Naive thymus-derived CD4-positive, alpha-beta T cell (primary cell): Measurements from ENCODE around the gene TMEM120B. TPM values are rescaled to one million over a fixed set of nuclear protein-coding genes. Genes with fewer than 3 reads are reported as not detected.

Experiments
- ATAC-seq: fragments of 150-1000 bp; cut with Tn5 transposase; 2 replicates; pipeline ENCODE4 v1.10.0; 2021; ENCODE audit warnings: mild to moderate bottlenecking, moderate library complexity
- CTCF ChIA-PET: fragments of 350-600 bp; sonication (Branson Sonifier 250); formaldehyde crosslinking; loops from one replicate; lab custom pipeline; 2021; ENCODE audit warnings: antibody characterized with exemption; lab: Charles Lee
- POLR2A ChIA-PET: fragments of 350-600 bp; sonication (Branson Sonifier 250); formaldehyde crosslinking; loops from one replicate; lab custom pipeline; 2021; ENCODE audit warnings: antibody characterized with exemption, inconsistent platforms; lab: Charles Lee
- DNase-seq, 9 donors: peaks; one replicate each; pipeline versions ENCODE4 v3.0.0 to v3.0.0-alpha.2; 2020 to 2022; ENCODE audit warnings: mixed read lengths in 1 of 9
- H3K27ac ChIP-seq: one replicate; pipeline ENCODE4 v1.7.0; 2013; ENCODE audit warnings: mild to moderate bottlenecking, low read depth, low read length, moderate library complexity
- H3K27me3 ChIP-seq, 2 donors: one replicate each; pipeline ENCODE4 v1.7.0; 2013; ENCODE audit warnings: low read length in 2 of 2, mild to moderate bottlenecking in 2 of 2, moderate library complexity in 2 of 2; ENCODE audit not compliant: control insufficient read depth in 2 of 2, insufficient read depth in 2 of 2
- H3K36me3 ChIP-seq, 3 experiments: 1 replicate in 2 of 3; 2 replicates in 1 of 3; pipeline ENCODE4 v1.7.0; 2013; ENCODE audit warnings: low read length in 3 of 3, mild to moderate bottlenecking in 3 of 3, moderate library complexity in 1 of 3; ENCODE audit not compliant: insufficient read depth in 3 of 3, control insufficient read depth in 2 of 3
- H3K4me1 ChIP-seq, 2 donors: one replicate each; pipeline ENCODE4 v1.7.0; 2013; ENCODE audit warnings: low read length in 2 of 2, mild to moderate bottlenecking in 2 of 2, moderate library complexity in 1 of 2; ENCODE audit not compliant: control insufficient read depth in 2 of 2, insufficient read depth in 2 of 2
- H3K4me3 ChIP-seq: 2 replicates; pipeline ENCODE4 v1.7.0; 2013; ENCODE audit warnings: mild to moderate bottlenecking, low read length
- H3K9me3 ChIP-seq, 3 experiments: 1 replicate in 2 of 3; 2 replicates in 1 of 3; pipeline ENCODE4 v1.7.0; 2013; ENCODE audit warnings: low read length in 3 of 3; ENCODE audit not compliant: control insufficient read depth in 2 of 3
- H3K27ac Mint-ChIP-seq, 9 donors: one replicate each; pipeline ENCODE4 v1.8.0; 2020 to 2022; ENCODE audit warnings: mixed read lengths in 9 of 9, mild to moderate bottlenecking in 8 of 9, moderate library complexity in 5 of 9, inconsistent platforms in 2 of 9
- H3K27me3 Mint-ChIP-seq, 5 donors: one replicate each; pipeline ENCODE4 v1.8.0; 2021 to 2022; ENCODE audit warnings: mixed read lengths in 5 of 5, mild to moderate bottlenecking in 1 of 5
- H3K36me3 Mint-ChIP-seq, 5 donors: one replicate each; pipeline ENCODE4 v1.8.0; 2020 to 2022; ENCODE audit warnings: mixed read lengths in 5 of 5, mild to moderate bottlenecking in 3 of 5, inconsistent platforms in 1 of 5
- H3K4me1 Mint-ChIP-seq, 7 donors: one replicate each; pipeline ENCODE4 v1.8.0; 2020 to 2022; ENCODE audit warnings: mixed read lengths in 7 of 7, mild to moderate bottlenecking in 3 of 7, inconsistent platforms in 1 of 7
- H3K4me3 Mint-ChIP-seq, 10 donors: one replicate each; pipeline ENCODE4 v1.8.0; 2020 to 2022; ENCODE audit warnings: mild to moderate bottlenecking in 10 of 10, mixed read lengths in 10 of 10, moderate library complexity in 6 of 10, inconsistent platforms in 2 of 10
- H3K9me3 Mint-ChIP-seq, 11 donors: one replicate each; pipeline ENCODE4 v1.8.0; 2020 to 2022; ENCODE audit warnings: mixed read lengths in 11 of 11, mild to moderate bottlenecking in 4 of 11, inconsistent platforms in 1 of 11, moderate library complexity in 1 of 11
- intact Hi-C, 2 donors: fragments of 100-400 bp; cut with micrococcal nuclease; formaldehyde crosslinking; loops; one replicate each; pipeline ENCODE4 v1.15.1; 2023
- polyA plus RNA-seq, 2 donors: library from polyadenylated mRNA; unstranded; fragments of 300-500 nt; fragmentation: Illumina TruSeq; gene quantifications; one replicate each; pipeline ENCODE4 v1.2.3, GENCODE V29; 2021
- total RNA-seq, 6 experiments: library from RNA in 5 of 6; stranded (reverse) in 5 of 6; gene quantifications; 1 replicate in 5 of 6; 2 replicates in 1 of 6; pipeline ENCODE4 v1.2.3 and lab custom pipeline; 2021 to 2026

TMEM120B gene
- total and polyA plus RNA-seq, 7 experiments from 2014 or later, result 1.3 to 14.3 (median 8.9) TPM

GRCh38 chr12:121799156-121799841 is 86.7 kb downstream of the TMEM120B start:
- H3K9me3 Mint-ChIP-seq, result peaks cover 0 to 14% (median 0%) of the 10 kb centered on the region in 11 donors
- H3K4me3 Mint-ChIP-seq, result peak overlapping the region; percentile 83 to 92 (median 88)
- peaks cover 11 to 23% (median 17%) of the 10 kb centered on the region in 5 donors for H3K36me3 Mint-ChIP-seq
- Histone ChIP-seq H3K9me3 (no peaks in the 10 kb centered on the region), H3K27ac (peak overlapping the region; percentile 96), H3K36me3 (peaks cover 0 to 49% (median 0%) of the 10 kb centered on the region in 3 experiments), H3K4me3 (peak overlapping the region; percentile 73), H3K27me3 (no peaks in the 10 kb centered on the region), H3K4me1 (peaks cover 24 to 32% of the 10 kb centered on the region in 2 donors)
- peaks cover 30 to 46% (median 37%) of the 10 kb centered on the region in 7 donors for H3K4me1 Mint-ChIP-seq
- intact Hi-C loops, result no loop called here
- no peaks in the 10 kb centered on the region for H3K27me3 Mint-ChIP-seq
- peak in 8 of 9 donors; percentile 64 to 74 (median 69) for DNase-seq
- peak overlapping the region; percentile 83 to 98 (median 89) for H3K27ac Mint-ChIP-seq
- POLR2A ChIA-PET, result interaction anchor here (1.0 to 33.4 kb wide), 7 partner anchors 1 to 302 kb away, joined by 4 to 1941 read pairs (median 40); partner anchors contain the start of genes PSMD9, RHOF, SETD1B and TMEM120B
- CTCF ChIA-PET, result interaction anchor here (0.6 to 14.9 kb wide), 5 partner anchors 8 to 766 kb away, joined by 3 to 609 read pairs (median 5); partner anchors contain the start of gene SETD1B
- ATAC-seq, result peak; percentile 15

- Histone ChIP-seq H3K36me3 (peaks cover 0 to 56% (median 0%) of the 10 kb centered on the region in 3 experiments), H3K4me3 (peak overlapping the region; percentile 73), H3K4me1 (peaks cover 17 to 24% of the 10 kb centered on the region in 2 donors), H3K27me3 (no peaks in the 10 kb centered on the region), H3K27ac (peak overlapping the region; percentile 96), H3K9me3 (no peaks in the 10 kb centered on the region)
- Mint-ChIP-seq H3K27me3 (no peaks in the 10 kb centered on the region), H3K9me3 (peaks cover 0 to 12% (median 0%) of the 10 kb centered on the region in 11 donors), H3K4me1 (peaks cover 23 to 39% (median 29%) of the 10 kb centered on the region in 7 donors), H3K36me3 (peaks cover 11 to 23% (median 17%) of the 10 kb centered on the region in 5 donors), H3K4me3 (peak overlapping the region; percentile 83 to 92 (median 88)), H3K27ac (peak overlapping the region; percentile 83 to 95 (median 89))
- peak in 8 of 9 donors; percentile 51 to 89 (median 58) for DNase-seq
- intact Hi-C loops, result loop anchor here in 1 of 2 donors (5.0 to 10.0 kb wide), 2 partner anchors 218 to 425 kb away; partner anchors contain the start of genes DIABLO and KDM2B
- peak; percentile 30 for ATAC-seq
- CTCF ChIA-PET, result interaction anchor here (14.9 kb wide), 1 partner anchor 8 kb away, joined by 609 read pairs; the partner anchor contains the start of gene SETD1B
- POLR2A ChIA-PET, result interaction anchor here (1.0 to 33.4 kb wide), 7 partner anchors 0 to 1599 kb away, joined by 4 to 1941 read pairs (median 15); partner anchors contain the start of genes PSMD9, RHOF, RNU4-1 and RPLP0
Measured at GRCh38 chr12:121799842-121800693, 87.5 kb downstream of the TMEM120B start.

GRCh38 chr12:121800694-121801594 is 88.4 kb downstream of the TMEM120B start:
- peaks cover 19 to 31% (median 26%) of the 10 kb centered on the region in 7 donors for H3K4me1 Mint-ChIP-seq
- intact Hi-C loops, result loop anchor here (1.0 to 10.0 kb wide), 3 partner anchors 11 to 424 kb away; partner anchors contain the start of genes DIABLO (in 1 of the 2) and KDM2B (in 1 of the 2)
- Histone ChIP-seq H3K36me3 (peaks cover 0 to 55% (median 0%) of the 10 kb centered on the region in 3 experiments), H3K4me1 (peaks cover 14 to 22% of the 10 kb centered on the region in 2 donors), H3K4me3 (peak overlapping the region; percentile 94), H3K9me3 (no peaks in the 10 kb centered on the region), H3K27me3 (no peaks in the 10 kb centered on the region), H3K27ac (peak overlapping the region; percentile 96)
- ATAC-seq (peak; percentile 20), DNase-seq (peak; percentile 56 to 75 (median 69))
- H3K4me3 Mint-ChIP-seq, result peak overlapping the region; percentile 89 to 99 (median 96)
- POLR2A ChIA-PET, result interaction anchor here (1.0 to 33.4 kb wide), 18 partner anchors 1 to 1600 kb away, joined by 3 to 1941 read pairs (median 11); partner anchors contain the start of genes KDM2B, ORAI1, PSMD9 and RHOF
- H3K27me3 Mint-ChIP-seq, result no peaks in the 10 kb centered on the region
- H3K36me3 Mint-ChIP-seq, result peaks cover 11 to 30% (median 14%) of the 10 kb centered on the region in 5 donors
- CTCF ChIA-PET, result interaction anchor here (1.1 to 14.9 kb wide), 3 partner anchors 5 to 24 kb away, joined by 3 to 609 read pairs (median 609); partner anchors contain the start of genes RHOF and SETD1B
- H3K9me3 Mint-ChIP-seq, result peaks cover 0 to 9% (median 0%) of the 10 kb centered on the region in 11 donors
- peak overlapping the region; percentile 98 to 100 (median 99) for H3K27ac Mint-ChIP-seq

- DNase-seq, result peak in 7 of 9 donors; percentile 82 to 94 (median 91)
- peak overlapping the region; percentile 96 for H3K27ac ChIP-seq
- peaks cover 0 to 52% (median 0%) of the 10 kb centered on the region in 3 experiments for H3K36me3 ChIP-seq
- no peaks in the 10 kb centered on the region for H3K27me3 ChIP-seq
- peak overlapping the region; percentile 94 for H3K4me3 ChIP-seq
- H3K4me1 ChIP-seq, result peaks cover 19 to 25% of the 10 kb centered on the region in 2 donors
- H3K9me3 ChIP-seq, result no peaks in the 10 kb centered on the region
- Mint-ChIP-seq H3K27ac (peak overlapping the region; percentile 98 to 100 (median 99)), H3K9me3 (peaks cover 0 to 9% (median 0%) of the 10 kb centered on the region in 11 donors), H3K4me1 (peaks cover 23 to 37% (median 32%) of the 10 kb centered on the region in 7 donors), H3K27me3 (no peaks in the 10 kb centered on the region), H3K36me3 (peaks cover 14 to 35% (median 18%) of the 10 kb centered on the region in 5 donors), H3K4me3 (peak overlapping the region; percentile 89 to 99 (median 96))
- intact Hi-C loops, result loop anchor here (1.0 to 10.0 kb wide), 8 partner anchors 8 to 423 kb away; partner anchors contain the start of genes KDM2B (in 2 of the 2), DIABLO (in 1 of the 2) and PSMD9 (in 1 of the 2)
- ChIA-PET CTCF (interaction anchor here (0.6 to 14.9 kb wide), 8 partner anchors 6 to 1220 kb away, joined by 3 to 609 read pairs (median 3); partner anchors contain the start of genes RHOF and SETD1B), POLR2A (interaction anchor here (0.6 to 33.4 kb wide), 27 partner anchors 2 to 1601 kb away, joined by 3 to 1941 read pairs (median 7); partner anchors contain the start of genes KDM2B, KNTC1, MORN3 and ORAI1)
- ATAC-seq, result peak; percentile 43
Measured at GRCh38 chr12:121801595-121802484, 89.3 kb downstream of the TMEM120B start.
